Heart right ventricle (tissue), 16 donors: ENCODE data around the gene DHRS2. TPM values are rescaled to one million over a fixed set of nuclear protein-coding genes. Genes with fewer than 3 reads are reported as not detected.

Experiments used
- ATAC-seq, 8 donors: fragments of 200-7000 bp; cut with Tn5 transposase; one replicate each; pipeline ENCODE4 v1.9.1; 2020; ENCODE audit warnings: mild to moderate bottlenecking in 8 of 8, moderate library complexity in 8 of 8, moderate number of reproducible peaks in 1 of 8
- DNase-seq, 2 donors: peaks; one replicate each; pipeline ENCODE4 v3.0.0-alpha.2; 2020
- H3K27ac ChIP-seq, 10 donors: fragments of 200-600 bp; sonication (generic) in 2 of 10; one replicate each; pipeline versions ENCODE4 v1.5.0 to v1.8.0; 2020 to 2022; ENCODE audit warnings: mild to moderate bottlenecking in 3 of 10
- H3K27me3 ChIP-seq, 7 donors: fragments of 200-600 bp; one replicate each; pipeline ENCODE4 v1.8.0; 2021 to 2022; ENCODE audit warnings: mild to moderate bottlenecking in 2 of 7
- H3K36me3 ChIP-seq, 9 donors: fragments of 200-600 bp; sonication (generic) in 1 of 9; one replicate each; pipeline versions ENCODE4 v1.5.0 to v1.8.0; 2020 to 2022; ENCODE audit warnings: mild to moderate bottlenecking in 2 of 9
- H3K4me1 ChIP-seq, 9 donors: fragments of 200-600 bp; sonication (generic) in 1 of 9; one replicate each; pipeline versions ENCODE4 v1.5.0 to v1.8.0; 2020 to 2022; ENCODE audit warnings: mild to moderate bottlenecking in 4 of 9
- H3K4me3 ChIP-seq, 10 donors: fragments of 200-600 bp; sonication (generic) in 2 of 10; one replicate each; pipeline versions ENCODE4 v1.5.0 to v1.8.0; 2020 to 2022; ENCODE audit warnings: mild to moderate bottlenecking in 7 of 10, moderate library complexity in 2 of 10
- H3K9me3 ChIP-seq, 11 donors: fragments of 200-600 bp in 10 of 11; sonication (generic) in 2 of 11; one replicate each; pipeline versions ENCODE4 v1.5.0 to v1.8.0; 2013 to 2022; ENCODE audit warnings: mild to moderate bottlenecking in 2 of 11, control low read depth in 1 of 11, moderate library complexity in 1 of 11
- WGBS, 2 donors: extraction: QIAGEN DNeasy Blood & Tissue Kit; methylation state at CpG; one replicate each; pipeline ENCODE4 v1.1.7; 2013; ENCODE audit warnings: inconsistent platforms in 1 of 2; 5-methylcytosine and 5-hydroxymethylcytosine counted together
- intact Hi-C, 10 donors: fragments of 100-400 bp; cut with DNase I; formaldehyde crosslinking; loops; one replicate each; pipeline versions ENCODE4 v1.11.1 to v1.14.2; 2022
- polyA plus RNA-seq, 2 donors: library from polyadenylated mRNA; stranded (reverse); fragments of 200-250 nt; gene quantifications; one replicate each; pipeline ENCODE4 v1.2.3, GENCODE V29; 2013
- total RNA-seq, 10 donors: library from RNA; stranded (reverse); fragmentation: NEBNext Ultra II Directional in 3 of 10; extraction: Animal tissue kit (Norgen Biotek cat#: 25700) in 3 of 10; gene quantifications; one replicate each; pipeline versions ENCODE4 v1.2.1 to v1.2.4, GENCODE V29; 2021 to 2023
- TF ChIP-seq, protein P1 (sequence below), 9 donors: fragments of 200-600 bp; sonication (generic) in 2 of 9; IDR thresholded peaks; one replicate each; pipeline versions ENCODE4 v1.5.0 to v1.8.0; 2021 to 2022; ENCODE audit warnings: antibody characterized with exemption in 9 of 9, mild to moderate bottlenecking in 5 of 9, moderate library complexity in 1 of 9
- donor health status: Arrhythmogenic right ventricular cardiomyopathy.
- donor health status: ischemic (EF 13 %, LVEDD 7.1; RV severe dilation, severe dysfunction).
- donor health status: healthy with polysubstance abuse.
- donor health status: DM: no; HTN: yes; CAD: no.
- donor health status: DM: no; HTN: no; CAD: no.
- donor health status: ischemic (EF 25% LVEDD 6.9; RV normal size, moderate dysfunction).
- donor health status: ischemic (EF 25% LVEDD 5.7; RV mildly dilated, moderate dysfunction).
- donor health status: healthy.
- donor health status: DM: yes; HTN: yes; CAD: no.
- donor health status: Ischemic cardiomyopathy.
- donor health status: ischemic (EF 35%, LVEDD 5.7; RV mildly dilated, moderate dysfunction).
- donor health status: nonischemic (EF 11% LVEDD 7.7; RV severe dilation, severe dysfunction).
- donor health status: DM: yes; HTN: yes; CAD: no.
- donor health status: PGD.
- donor health status: ischemic (EF 29% LVEDD 5.4; RV normal size, mild dysfunction).
- donor health status: nonischemic (EF 23%, LVEDD 6.1; RV moderate dilation, normal function).

Gene DHRS2
- total and polyA plus RNA-seq, 12 donors, result 0.07 TPM; not detected in 11

DNA sequence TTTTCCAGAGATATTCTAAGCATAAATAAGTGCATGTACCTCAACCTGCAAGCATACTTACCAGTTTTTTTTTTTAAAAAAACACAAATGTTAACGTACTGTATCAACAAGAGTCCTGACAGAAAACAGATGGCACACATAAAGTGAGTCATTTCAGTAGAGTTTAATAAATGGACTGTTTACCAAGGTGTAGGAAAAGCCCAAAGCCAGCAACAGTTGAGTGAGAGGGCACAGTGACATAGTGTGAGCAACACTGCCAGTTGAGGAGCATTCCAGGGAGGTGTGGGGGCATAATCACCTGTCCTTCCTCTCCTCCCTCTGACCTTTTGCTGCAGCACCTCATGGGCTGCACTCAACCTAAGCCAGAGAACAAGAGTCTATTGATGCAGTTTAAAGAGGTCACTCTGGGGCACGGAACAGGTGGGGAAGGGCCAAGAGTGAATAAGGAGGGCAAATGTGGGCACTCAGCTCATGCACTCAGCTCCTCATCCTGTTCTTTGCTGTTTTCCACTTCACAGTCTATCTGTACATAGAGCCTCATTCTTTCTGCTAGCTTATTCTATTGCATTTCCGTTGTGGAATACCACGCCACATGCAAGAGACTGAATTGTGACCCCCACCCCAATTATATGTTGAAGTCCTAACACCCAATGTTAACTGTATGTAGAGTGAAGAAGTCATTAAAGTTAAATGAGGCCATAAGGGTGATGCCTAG lies 29.3 kb downstream of the DHRS2 start:
- no peaks in the 10 kb centered on the region for H3K36me3 ChIP-seq
- H3K4me1 ChIP-seq, result no peaks in the 10 kb centered on the region
- 45 to 64% methylated on average over 4 of the region's 4 CpGs for WGBS, 2 donors
- intact Hi-C loops, result no loop called here
- ATAC-seq, result no peak
- DNase-seq, result no peak
- no peak overlapping the region for H3K4me3 ChIP-seq
- peaks cover 0 to 7% (median 0%) of the 10 kb centered on the region in 7 donors for H3K27me3 ChIP-seq
- no peak overlapping the region for H3K27ac ChIP-seq
- H3K9me3 ChIP-seq, result no peaks in the 10 kb centered on the region
- TF ChIP-seq, protein P1, sequence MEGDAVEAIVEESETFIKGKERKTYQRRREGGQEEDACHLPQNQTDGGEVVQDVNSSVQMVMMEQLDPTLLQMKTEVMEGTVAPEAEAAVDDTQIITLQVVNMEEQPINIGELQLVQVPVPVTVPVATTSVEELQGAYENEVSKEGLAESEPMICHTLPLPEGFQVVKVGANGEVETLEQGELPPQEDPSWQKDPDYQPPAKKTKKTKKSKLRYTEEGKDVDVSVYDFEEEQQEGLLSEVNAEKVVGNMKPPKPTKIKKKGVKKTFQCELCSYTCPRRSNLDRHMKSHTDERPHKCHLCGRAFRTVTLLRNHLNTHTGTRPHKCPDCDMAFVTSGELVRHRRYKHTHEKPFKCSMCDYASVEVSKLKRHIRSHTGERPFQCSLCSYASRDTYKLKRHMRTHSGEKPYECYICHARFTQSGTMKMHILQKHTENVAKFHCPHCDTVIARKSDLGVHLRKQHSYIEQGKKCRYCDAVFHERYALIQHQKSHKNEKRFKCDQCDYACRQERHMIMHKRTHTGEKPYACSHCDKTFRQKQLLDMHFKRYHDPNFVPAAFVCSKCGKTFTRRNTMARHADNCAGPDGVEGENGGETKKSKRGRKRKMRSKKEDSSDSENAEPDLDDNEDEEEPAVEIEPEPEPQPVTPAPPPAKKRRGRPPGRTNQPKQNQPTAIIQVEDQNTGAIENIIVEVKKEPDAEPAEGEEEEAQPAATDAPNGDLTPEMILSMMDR (IDR thresholded peaks at IDR 0.05), result no peak

DNA sequence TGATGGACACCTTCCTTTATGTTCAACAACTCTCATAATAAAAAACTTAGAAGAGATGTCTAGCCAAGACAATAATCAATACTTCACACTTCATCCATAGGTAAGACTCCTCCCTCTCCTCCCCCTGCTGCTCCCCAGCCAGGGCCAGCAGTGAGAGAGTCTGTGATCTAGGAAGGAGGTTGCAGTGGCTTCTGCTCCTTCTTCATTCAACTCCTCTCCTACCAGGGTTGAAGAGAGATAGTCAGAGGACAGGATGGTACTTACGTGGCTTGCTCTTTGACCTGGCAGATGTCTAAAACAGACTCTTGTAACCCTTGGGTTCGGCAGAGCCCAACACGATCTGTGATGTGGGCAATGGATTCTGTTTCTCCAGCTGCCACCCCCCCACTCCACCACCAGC lies 31.0 kb downstream of the DHRS2 start:
- Histone ChIP-seq H3K9me3 (no peaks in the 10 kb centered on the region), H3K27ac (no peak overlapping the region), H3K4me1 (no peaks in the 10 kb centered on the region), H3K4me3 (no peak overlapping the region), H3K27me3 (peaks cover 0 to 6% (median 0%) of the 10 kb centered on the region in 7 donors), H3K36me3 (no peaks in the 10 kb centered on the region)
- no peak for DNase-seq
- intact Hi-C loops, result no loop called here
- TF ChIP-seq, protein P1 (IDR thresholded peaks at IDR 0.05), result no peak
- 72 to 81% methylated on average over 3 of the region's 3 CpGs for WGBS, 2 donors
- no peak for ATAC-seq

DNA sequence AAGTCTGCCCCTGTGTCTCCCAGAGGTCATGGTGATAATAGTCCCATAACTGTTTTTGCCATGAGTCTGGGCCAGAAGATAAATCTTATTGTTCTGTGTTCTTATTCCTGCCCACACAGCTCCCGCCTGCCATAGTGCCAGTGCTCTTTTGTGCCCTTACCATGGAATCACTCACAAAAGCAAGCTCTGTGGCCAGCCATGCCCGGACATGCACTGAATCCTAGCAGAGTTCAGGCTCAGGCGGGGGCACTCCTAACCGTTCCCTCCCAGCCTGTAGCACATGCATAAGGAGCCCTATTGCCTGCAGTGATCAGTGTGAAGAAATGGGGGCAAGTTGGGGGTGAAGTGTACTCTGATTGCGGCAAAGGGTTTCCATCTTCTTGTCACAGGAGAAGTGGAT lies 33.3 kb downstream of the DHRS2 start:
- DNase-seq (no peak), ATAC-seq (no peak)
- TF ChIP-seq, protein P1 (IDR thresholded peaks at IDR 0.05), result no peak
- H3K9me3 ChIP-seq, result no peaks in the 10 kb centered on the region
- no peaks in the 10 kb centered on the region for H3K36me3 ChIP-seq
- H3K27ac ChIP-seq, result no peak overlapping the region
- H3K27me3 ChIP-seq, result peaks cover 0 to 6% (median 0%) of the 10 kb centered on the region in 7 donors
- H3K4me1 ChIP-seq, result no peaks in the 10 kb centered on the region
- 92 to 93% methylated on average over 5 of the region's 5 CpGs for WGBS, 2 donors
- H3K4me3 ChIP-seq, result no peak overlapping the region
- intact Hi-C loops, result no loop called here

DNA sequence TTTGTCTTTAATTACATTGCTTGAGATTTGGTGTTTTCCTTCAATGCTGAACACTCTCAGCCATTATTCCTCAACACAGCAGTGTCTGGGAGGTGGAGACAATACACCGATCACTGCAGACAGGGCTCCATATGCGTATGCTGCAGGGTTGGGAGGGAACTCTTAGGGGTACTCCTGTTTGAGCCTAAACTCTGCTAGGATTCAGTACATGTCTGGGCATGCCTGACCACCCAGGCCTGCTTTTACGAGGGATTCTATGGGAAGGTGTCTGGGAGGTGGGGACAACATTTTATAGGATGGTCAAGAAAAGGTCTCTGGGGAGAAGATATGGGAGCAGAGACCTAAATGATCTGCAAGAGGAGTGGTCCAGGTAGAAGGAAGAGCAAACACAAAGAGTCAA lies 34.3 kb downstream of the DHRS2 start:
- no peaks in the 10 kb centered on the region for H3K36me3 ChIP-seq
- peaks cover 0 to 9% (median 0%) of the 10 kb centered on the region in 7 donors for H3K27me3 ChIP-seq
- H3K4me3 ChIP-seq, result no peak overlapping the region
- ATAC-seq (no peak), DNase-seq (no peak)
- no peaks in the 10 kb centered on the region for H3K4me1 ChIP-seq
- 84 to 92% methylated on average over 3 of the region's 3 CpGs for WGBS, 2 donors
- no peak overlapping the region for H3K27ac ChIP-seq
- H3K9me3 ChIP-seq, result no peaks in the 10 kb centered on the region
- TF ChIP-seq, protein P1 (IDR thresholded peaks at IDR 0.05), result no peak
- intact Hi-C loops, result no loop called here
